K562 (cell line): Measurements from ENCODE around the gene EXOC3L2. TPM values are rescaled to one million over a fixed set of nuclear protein-coding genes. Genes with fewer than 3 reads are reported as not detected.

ENCODE experiments used
- ADNP ChIP-seq: fragments of 200-800 bp; sonication (Bioruptor generic); IDR thresholded peaks from 2 replicates; pipeline ENCODE4 v1.6.1; 2016; ENCODE audit warnings: missing genetic modification characterization, missing compliant biosample characterization
- ARID3B ChIP-seq: fragments of 250-450 bp; sonication (Bioruptor Pico); IDR thresholded peaks from 2 replicates; pipeline ENCODE4 v1.4.0; 2020; ENCODE audit warnings: borderline replicate concordance
- ATF3 ChIP-seq, 2 experiments: fragments of 450-650 bp in 1 of 2; sonication (generic) in 1 of 2; formaldehyde crosslinking in 1 of 2; IDR thresholded peaks in 1 of 2; conservative IDR thresholded peaks in 1 of 2; 2 replicates each; pipeline versions ENCODE4 v1.6.1 to v1.8.1; 2016 to 2023; ENCODE audit warnings: mild to moderate bottlenecking in 2 of 2, moderate library complexity in 2 of 2, inconsistent platforms in 1 of 2, missing genetic modification reagents in 1 of 2
- CHCHD3 ChIP-seq: fragments of 250-450 bp; sonication (Bioruptor Pico); IDR thresholded peaks from 2 replicates; pipeline ENCODE4 v2.1.2; 2022; ENCODE audit warnings: mild to moderate bottlenecking
- CLOCK ChIP-seq: fragments of 250-450 bp; sonication (Bioruptor Pico); IDR thresholded peaks from 2 replicates; pipeline ENCODE4 v1.4.0; 2020; ENCODE audit warnings: mild to moderate bottlenecking, moderate library complexity, borderline replicate concordance
- CSDE1 ChIP-seq, 2 experiments: fragments of 450-650 bp; IDR thresholded peaks; 2 replicates each; pipeline ENCODE4 v1.6.1; 2016; ENCODE audit warnings: mild to moderate bottlenecking in 1 of 2
- FOXA3 ChIP-seq, 2 experiments: fragments of 450-650 bp in 1 of 2; sonication (generic) in 1 of 2; formaldehyde crosslinking; IDR thresholded peaks in 1 of 2; conservative IDR thresholded peaks in 1 of 2; 2 replicates each; pipeline versions ENCODE4 v1.4.0 to v1.8.0; 2020 to 2022; ENCODE audit warnings: mild to moderate bottlenecking in 2 of 2, missing genetic modification reagents in 1 of 2
- GATA2 ChIP-seq: sonication (generic); formaldehyde crosslinking; IDR thresholded peaks from 2 replicates; pipeline ENCODE4 v1.4.0; 2020; ENCODE audit warnings: mild to moderate bottlenecking, missing genetic modification reagents
- HNRNPH1 ChIP-seq: fragments of 200-400 bp; formaldehyde crosslinking; optimal IDR thresholded peaks from 2 replicates; pipeline ENCODE3; 2017; ENCODE audit warnings: low read depth, mild to moderate bottlenecking, low read length, moderate library complexity
- JUND ChIP-seq, 2 experiments: IDR thresholded peaks; 2 replicates in 1 of 2; 3 replicates in 1 of 2; pipeline ENCODE4 v1.6.1; 2011; ENCODE audit warnings: borderline replicate concordance in 2 of 2, low read depth in 2 of 2, low read length in 2 of 2, improper control_type of control experiment in 1 of 2, missing biosample characterization in 1 of 2, missing genetic modification characterization in 1 of 2, missing genetic modification reagents in 1 of 2
- L3MBTL2 ChIP-seq: fragments of 450-650 bp; IDR thresholded peaks from 2 replicates; pipeline ENCODE4 v1.6.1; 2016; ENCODE audit warnings: mild to moderate bottlenecking, moderate library complexity
- MITF ChIP-seq: IDR thresholded peaks from 2 replicates; pipeline ENCODE4 v1.6.1; 2014; ENCODE audit warnings: antibody characterized with exemption
- NONO ChIP-seq, 2 experiments: fragments of 200-400 bp in 1 of 2; fragments of 450-650 bp in 1 of 2; formaldehyde crosslinking in 1 of 2; IDR thresholded peaks; 2 replicates each; pipeline ENCODE4 v1.6.1; 2017; ENCODE audit warnings: low read depth in 2 of 2, mild to moderate bottlenecking in 2 of 2, moderate library complexity in 2 of 2, low read length in 1 of 2
- POLR2A ChIP-seq: fragments of 450-650 bp; conservative IDR thresholded peaks from 2 replicates; pipeline ENCODE4 v1.6.1; 2016
- SMARCE1 ChIP-seq: fragments of 450-650 bp; IDR thresholded peaks from 2 replicates; pipeline ENCODE4 v1.7.1; 2016; ENCODE audit warnings: mild to moderate bottlenecking
- SOX6 ChIP-seq: fragments of 450-650 bp; IDR thresholded peaks from 2 replicates; pipeline ENCODE4 v1.6.1; 2014; ENCODE audit warnings: mild to moderate bottlenecking
- TFE3 ChIP-seq: fragments of 450-650 bp; formaldehyde crosslinking; IDR thresholded peaks from 2 replicates; pipeline ENCODE4 v1.4.0; 2020; ENCODE audit warnings: mild to moderate bottlenecking, mixed read lengths
- ZNF316 ChIP-seq: fragments of 450-650 bp; IDR thresholded peaks from 2 replicates; pipeline ENCODE4 v1.6.1; 2016
- ZSCAN32 ChIP-seq: fragments of 450-650 bp; formaldehyde crosslinking; IDR thresholded peaks from 2 replicates; pipeline ENCODE4 v1.4.0; 2020; ENCODE audit warnings: mild to moderate bottlenecking, moderate library complexity
- polyA plus RNA-seq, 8 experiments: library from polyadenylated mRNA; depleted of rRNA in 4 of 8; stranded (reverse) in 5 of 8; unstranded in 3 of 8; fragments of >200 nt; fragmentation: Nextera tagmentation in 2 of 8; fragmentation: Illumina TruSeq in 1 of 8; extraction: Ambion mirVana in 2 of 8; extraction: Trizol in 1 of 8; gene quantifications; 2 replicates each; pipeline versions ENCODE4 v1.2.1 to v1.2.3, GENCODE V29; 2011 to 2014; ENCODE audit warnings: inconsistent platforms in 1 of 8, missing spikeins in 1 of 8
- total RNA-seq, 7 experiments: library from RNA; depleted of rRNA in 6 of 7; stranded (reverse); fragments of >200 nt in 6 of 7; fragmentation: Illumina TruSeq in 2 of 7; extraction: Trizol in 2 of 7; gene quantifications; 2 replicates each; pipeline versions ENCODE4 v1.2.1 to v1.2.3, GENCODE V29; 2011 to 2021; ENCODE audit warnings: low replicate concordance in 1 of 7

EXOC3L2 gene
- total and polyA plus RNA-seq, 9 of the 15 experiments (the other 6 are each of a cell fraction or from before 2014, with no cell fraction given), result 0.31 to 19.0 (median 2.4) TPM

- TF ChIP-seq CLOCK, result no peak
- TF ChIP-seq ZSCAN32 (CRISPR knock-in tag), result no peak
- peak; percentile 72; the same call in 1 of the 2 replicates for TF ChIP-seq JUND (IDR thresholded peaks at IDR 0.05; ENCODE audit: borderline replicate concordance, low read depth, low read length)
- peak; percentile 61; the same call in 1 of the 3 replicates for TF ChIP-seq JUND (tag; IDR thresholded peaks at IDR 0.05; ENCODE audit: borderline replicate concordance, low read depth, low read length)
- no peak for TF ChIP-seq CSDE1 (IDR thresholded peaks at IDR 0.05)
- peak; percentile 85 for TF ChIP-seq ZNF316
- TF ChIP-seq MITF, result no peak
- no peak for TF ChIP-seq TFE3 (CRISPR knock-in tag)
- TF ChIP-seq ARID3B, result no peak
- TF ChIP-seq GATA2 (CRISPR knock-in tag), result no peak
- TF ChIP-seq ADNP (tag), result 0 out of 2 replicates have a peak, but pooled peaks have one; percentile 29
- no peak for TF ChIP-seq SOX6
- peak; percentile 40; the same call in 1 of the 2 replicates for TF ChIP-seq SMARCE1
- peak; percentile 21; the same call in 1 of the 2 replicates for TF ChIP-seq L3MBTL2
- no peak for TF ChIP-seq HNRNPH1
- peak in 1 of 2 experiments; percentile 81; a peak in 1 of 4 replicates for TF ChIP-seq FOXA3 (CRISPR knock-in tag; conservative IDR thresholded peaks at IDR 0.05 in 1 of 2, IDR thresholded peaks at IDR 0.05 in 1 of 2)
- no peak for TF ChIP-seq CHCHD3 (CRISPR knock-in tag)
- no peak for TF ChIP-seq NONO (IDR thresholded peaks at IDR 0.05; ENCODE audit: low read depth in 2 of 2, low read length in 1 of 2)
- no peak for TF ChIP-seq POLR2A
- peak; percentile 60 for TF ChIP-seq ATF3 (IDR thresholded peaks at IDR 0.05)
- no peak for TF ChIP-seq ATF3 (CRISPR knock-in tag; conservative IDR thresholded peaks at IDR 0.05)
These were observed 49.4 kb downstream of the EXOC3L2 start (continued) for GRCh38 chr19:45195764-45196163.
